Nephron progenitor cell (in vitro differentiated cells): ENCODE data around the gene TLN1.

Experiments
- DNase-seq: peaks from one replicate; pipeline ENCODE4 v3.0.0; 2021
- H3K27ac Mint-ChIP-seq: 2 replicates; pipeline ENCODE4 v1.8.0; 2021; ENCODE audit warnings: mild to moderate bottlenecking, moderate library complexity, mixed read lengths
- H3K27me3 Mint-ChIP-seq: 2 replicates; pipeline ENCODE4 v1.8.0; 2021; ENCODE audit warnings: mild to moderate bottlenecking, low read depth, mixed read lengths; ENCODE audit not compliant: poor library complexity
- H3K36me3 Mint-ChIP-seq: 2 replicates; pipeline ENCODE4 v1.8.0; 2021; ENCODE audit warnings: low read depth, mixed read lengths
- H3K4me1 Mint-ChIP-seq: 2 replicates; pipeline ENCODE4 v1.8.0; 2021; ENCODE audit warnings: mixed read lengths
- H3K4me3 Mint-ChIP-seq: 2 replicates; pipeline ENCODE4 v1.8.0; 2021; ENCODE audit warnings: mild to moderate bottlenecking, moderate library complexity, mixed read lengths
- H3K9me3 Mint-ChIP-seq: 2 replicates; pipeline ENCODE4 v1.8.0; 2021; ENCODE audit warnings: mild to moderate bottlenecking, moderate library complexity, mixed read lengths
- CTCF ChIP-seq: fragments of 200-600 bp; sonication (generic); IDR thresholded peaks from 2 replicates; pipeline ENCODE4 v1.5.0; 2021; ENCODE audit warnings: antibody characterized with exemption

The TLN1 gene

GRCh38 chr9:35679766-35680330 is 52.1 kb downstream of the TLN1 start:
- DNase-seq: no peak
- peaks cover 69% of the 10 kb centered on the region for H3K4me1 Mint-ChIP-seq
- H3K36me3 Mint-ChIP-seq: peaks cover 29% of the 10 kb centered on the region
- no peaks in the 10 kb centered on the region for H3K9me3 Mint-ChIP-seq
- peaks cover 13% of the 10 kb centered on the region for H3K27me3 Mint-ChIP-seq
- H3K4me3 Mint-ChIP-seq: no peak overlapping the region
- no peak for TF ChIP-seq CTCF
- no peak overlapping the region for H3K27ac Mint-ChIP-seq

GRCh38 chr9:35679091-35679490 is 52.9 kb downstream of the TLN1 start:
- H3K27me3 Mint-ChIP-seq: peaks cover 20% of the 10 kb centered on the region
- no peak for DNase-seq
- H3K4me3 Mint-ChIP-seq: no peak overlapping the region
- H3K36me3 Mint-ChIP-seq: peaks cover 21% of the 10 kb centered on the region
- no peak overlapping the region for H3K27ac Mint-ChIP-seq
- H3K4me1 Mint-ChIP-seq: peaks cover 70% of the 10 kb centered on the region
- no peaks in the 10 kb centered on the region for H3K9me3 Mint-ChIP-seq
- TF ChIP-seq CTCF: no peak

- DNase-seq: peak; percentile 94
- no peak for TF ChIP-seq CTCF
- Mint-ChIP-seq H3K9me3 (no peaks in the 10 kb centered on the region), H3K4me3 (peak overlapping the region; percentile 77), H3K4me1 (peaks cover 45% of the 10 kb centered on the region), H3K27ac (no peak overlapping the region), H3K27me3 (peaks cover 34% of the 10 kb centered on the region), H3K36me3 (no peaks in the 10 kb centered on the region)
These were observed 56.1 kb downstream of the TLN1 start for GRCh38 chr9:35675732-35676392.

- H3K4me1 Mint-ChIP-seq: peaks cover 45% of the 10 kb centered on the region
- DNase-seq: no peak
- H3K4me3 Mint-ChIP-seq: peak overlapping the region; percentile 77
- H3K36me3 Mint-ChIP-seq: no peaks in the 10 kb centered on the region
- no peak overlapping the region for H3K27ac Mint-ChIP-seq
- no peak for TF ChIP-seq CTCF
- H3K27me3 Mint-ChIP-seq: peaks cover 34% of the 10 kb centered on the region
- H3K9me3 Mint-ChIP-seq: no peaks in the 10 kb centered on the region
These were observed 56.8 kb downstream of the TLN1 start for GRCh38 chr9:35675204-35675603.

- no peaks in the 10 kb centered on the region for H3K9me3 Mint-ChIP-seq
These were observed 58.0 kb downstream of the TLN1 start for GRCh38 chr9:35674025-35674361.

More at GRCh38 chr9:35674025-35674361, 58.0 kb downstream of the TLN1 start:
- no peak for DNase-seq
- H3K4me3 Mint-ChIP-seq: peak overlapping the region; percentile 67
- no peak overlapping the region for H3K27ac Mint-ChIP-seq
- H3K36me3 Mint-ChIP-seq: no peaks in the 10 kb centered on the region
- H3K27me3 Mint-ChIP-seq: peaks cover 31% of the 10 kb centered on the region
- H3K4me1 Mint-ChIP-seq: peaks cover 45% of the 10 kb centered on the region
- no peak for TF ChIP-seq CTCF
